Breast epithelium (tissue), 3 donors: ENCODE measurements around the gene ARHGEF26.

ENCODE experiments used
- CTCF ChIP-seq, 3 donors: fragments of 450-650 bp; IDR thresholded peaks; one replicate each; pipeline ENCODE4 v1.5.1; 2016 to 2017; ENCODE audit warnings: antibody characterized with exemption in 3 of 3, mild to moderate bottlenecking in 3 of 3, moderate library complexity in 3 of 3
- POLR2AphosphoS5 ChIP-seq, 3 donors: sonication (generic); formaldehyde crosslinking; IDR thresholded peaks; one replicate each; pipeline ENCODE4 v1.6.1; 2017; ENCODE audit warnings: antibody characterized with exemption in 3 of 3

GRCh38 chr3:154301561-154301960 lies 180.4 kb downstream of the ARHGEF26 start:
- TF ChIP-seq CTCF (IDR thresholded peaks at IDR 0.05) (no peak), POLR2AphosphoS5 (IDR thresholded peaks at IDR 0.05) (no peak)
